ENCODE measurements around the gene TBC1D9B.
"Not testable (repeated sequence)": the region's sequence is repeated elsewhere in the genome, so short reads cannot be mapped to it uniquely, and the experiment has no call there.

Gene TBC1D9B

GRCh38 chr5:179885491-179886090, 22.1 kb downstream of the TBC1D9B start:
- DNase-seq (ENCODE audit: low read depth in 2 of 2): no peak

GRCh38 chr5:179883163-179883562, 24.5 kb downstream of the TBC1D9B start:
- DNase-seq (ENCODE audit: low read depth in 2 of 2): no peak

- DNase-seq (ENCODE audit: low read depth in 2 of 2): no peak
These were observed 25.4 kb downstream of the TBC1D9B start for GRCh38 chr5:179882338-179882737.

GRCh38 chr5:179880848-179881590, 26.7 kb downstream of the TBC1D9B start:
- no peak for DNase-seq (ENCODE audit: low read depth in 2 of 2)

GRCh38 chr5:179880066-179880650, 27.5 kb downstream of the TBC1D9B start:
- DNase-seq (ENCODE audit: low read depth in 2 of 2): no peak

GRCh38 chr5:179879690-179880010, 28.0 kb downstream of the TBC1D9B start:
- DNase-seq (ENCODE audit: low read depth in 2 of 2): no peak

- no peak for DNase-seq (ENCODE audit: low read depth in 2 of 2)
These were observed 28.6 kb downstream of the TBC1D9B start for GRCh38 chr5:179879003-179879689.

- DNase-seq (ENCODE audit: low read depth in 2 of 2): no peak
These were observed 29.3 kb downstream of the TBC1D9B start for GRCh38 chr5:179878222-179879002.

- no peak for DNase-seq (ENCODE audit: low read depth in 2 of 2)
These were observed 31.1 kb downstream of the TBC1D9B start for GRCh38 chr5:179876610-179876952.

- no peak for DNase-seq (ENCODE audit: low read depth in 2 of 2)
These were observed 31.7 kb downstream of the TBC1D9B start for GRCh38 chr5:179875741-179876609.

- DNase-seq (ENCODE audit: low read depth in 2 of 2): no peak
These were observed 33.0 kb downstream of the TBC1D9B start for GRCh38 chr5:179874536-179875292.

- no peak for DNase-seq (ENCODE audit: low read depth in 2 of 2)
These were observed 33.6 kb downstream of the TBC1D9B start for GRCh38 chr5:179874136-179874535.

- no peak for DNase-seq (ENCODE audit: low read depth in 2 of 2)
These were observed 34.0 kb downstream of the TBC1D9B start for GRCh38 chr5:179873588-179874110.

GRCh38 chr5:179872828-179873575, 34.7 kb downstream of the TBC1D9B start:
- DNase-seq (ENCODE audit: low read depth in 2 of 2): no peak

GRCh38 chr5:179872055-179872827, 35.5 kb downstream of the TBC1D9B start:
- no peak for DNase-seq (ENCODE audit: low read depth in 2 of 2)

- DNase-seq (ENCODE audit: low read depth in 2 of 2): not testable (repeated sequence)
These were observed 36.2 kb downstream of the TBC1D9B start for GRCh38 chr5:179871533-179871932.

- no peak for DNase-seq (ENCODE audit: low read depth in 2 of 2)
These were observed 36.7 kb downstream of the TBC1D9B start for GRCh38 chr5:179870952-179871351.

- no peak for DNase-seq (ENCODE audit: low read depth in 2 of 2)
These were observed 37.2 kb downstream of the TBC1D9B start for GRCh38 chr5:179870403-179870903.
